Inflammatory macrophage treated with lipopolysaccharide for 4 hours (primary cell): ENCODE measurements around the gene PRR11.
"Not testable (repeated sequence)": the region's sequence is repeated elsewhere in the genome, so short reads cannot be mapped to it uniquely, and the experiment has no call there.

Experiments used
- DNase-seq: peaks from one replicate; pipeline ENCODE4 v3.0.0-alpha.2; 2020

PRR11 gene

DNA sequence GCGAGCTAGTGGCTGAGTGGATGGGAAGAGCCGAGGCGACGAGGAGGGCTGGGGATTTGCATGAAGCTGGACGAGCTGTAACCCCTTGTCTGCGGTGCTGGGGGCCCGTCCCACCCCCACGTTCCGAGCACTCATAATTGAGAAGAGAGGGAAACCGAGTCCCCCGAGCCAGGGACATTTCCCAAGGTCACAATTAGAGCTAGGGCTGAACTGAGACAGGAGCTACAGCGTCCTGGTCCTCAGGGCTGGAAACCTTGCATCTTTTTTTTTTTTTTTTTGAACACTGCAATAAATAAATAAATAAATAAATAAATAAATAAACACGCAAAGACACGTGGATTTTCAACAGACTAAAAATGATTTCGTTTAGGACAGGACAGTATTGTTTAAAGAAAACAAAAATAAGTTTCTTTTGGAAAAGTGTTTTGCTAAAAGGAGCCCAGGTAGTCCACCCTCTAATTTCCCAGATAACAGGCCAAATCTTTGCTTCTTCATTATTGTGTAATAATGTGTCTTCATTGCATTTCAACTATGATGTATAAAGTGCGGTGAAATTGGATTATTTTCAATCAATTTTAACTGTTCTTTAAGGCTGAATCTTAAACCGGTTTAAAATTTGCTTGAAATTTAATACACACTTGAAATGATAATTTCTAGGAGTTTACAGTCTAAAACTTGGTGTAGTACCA is 65.8 kb downstream of the PRR11 start:
- no peak for DNase-seq

DNA sequence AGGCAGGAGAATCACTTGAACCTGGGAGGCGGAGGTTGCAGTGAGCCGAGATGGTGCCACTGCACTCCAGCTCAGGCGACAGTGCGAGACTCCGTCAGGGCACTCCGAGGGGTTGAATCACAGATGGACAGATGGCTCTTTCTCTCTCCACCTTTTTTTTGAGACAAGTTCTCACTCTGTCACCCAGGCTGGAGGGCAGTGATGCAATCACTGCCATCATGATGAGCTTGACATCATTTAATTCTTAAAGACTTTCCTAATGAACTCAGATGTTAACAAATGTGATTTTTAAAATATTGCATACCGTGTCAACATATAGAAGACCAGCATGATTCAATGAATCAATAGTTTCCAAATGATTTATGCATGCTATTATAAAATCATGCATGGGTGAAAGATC is 68.3 kb downstream of the PRR11 start:
- DNase-seq: no peak

DNA sequence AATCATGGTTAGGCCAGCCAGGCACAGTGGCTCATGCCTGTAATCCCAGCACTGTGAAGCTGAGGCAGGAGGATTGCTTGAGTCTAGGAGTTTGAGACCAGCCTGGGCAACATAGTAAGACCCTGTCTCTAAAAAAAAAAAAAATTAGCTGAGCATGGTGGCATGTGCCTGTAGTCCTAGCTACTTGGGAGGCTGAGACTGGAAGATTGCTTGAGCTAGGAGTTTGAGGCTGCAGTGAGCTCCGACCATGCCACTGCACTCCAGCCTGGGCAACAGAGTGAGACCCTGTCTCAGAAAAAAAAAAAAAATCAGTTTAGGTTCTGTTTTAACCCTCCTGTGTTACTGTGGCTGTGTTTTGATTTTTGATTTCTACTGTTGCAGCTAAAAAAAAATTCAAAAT is 73.0 kb downstream of the PRR11 start:
- not testable (repeated sequence) for DNase-seq

DNA sequence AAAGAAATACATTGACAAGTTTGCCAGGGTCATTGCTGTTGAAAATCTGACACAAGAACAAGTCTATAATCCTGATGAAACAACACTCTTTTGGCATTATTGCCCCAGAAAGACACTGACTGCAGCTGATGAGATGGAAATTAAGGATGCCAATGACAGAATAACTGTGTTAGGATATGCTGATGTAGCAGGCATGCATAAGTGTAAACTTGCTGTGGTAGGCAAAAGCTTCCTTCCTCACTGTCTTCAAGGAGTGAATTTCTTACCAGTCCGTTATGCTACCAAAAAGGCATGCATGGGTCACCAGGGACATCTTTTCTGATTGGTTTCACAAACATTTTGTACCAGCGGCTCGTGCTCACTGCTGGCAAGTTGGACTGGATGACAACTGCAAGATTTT is 75.2 kb downstream of the PRR11 start:
- DNase-seq: no peak

DNA sequence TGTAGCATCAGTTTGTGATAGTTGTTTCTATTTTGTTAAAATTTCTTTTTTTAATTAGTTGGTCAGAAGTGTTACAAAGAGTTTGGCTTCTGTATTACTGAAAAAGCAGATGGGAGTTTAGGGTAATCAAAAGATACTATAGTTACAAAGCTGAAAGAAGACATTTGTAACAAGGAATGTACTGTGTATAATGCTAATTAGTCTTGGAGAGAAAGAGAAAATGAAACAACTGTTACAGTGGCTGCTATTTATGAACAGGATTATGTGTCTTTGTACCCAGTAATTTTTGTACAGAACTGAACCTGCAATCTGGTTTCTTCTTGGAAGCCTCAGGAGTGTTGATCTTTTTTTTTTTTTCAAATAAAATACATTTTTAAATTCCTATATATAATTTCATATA is 79.1 kb downstream of the PRR11 start:
- DNase-seq: no peak

DNA sequence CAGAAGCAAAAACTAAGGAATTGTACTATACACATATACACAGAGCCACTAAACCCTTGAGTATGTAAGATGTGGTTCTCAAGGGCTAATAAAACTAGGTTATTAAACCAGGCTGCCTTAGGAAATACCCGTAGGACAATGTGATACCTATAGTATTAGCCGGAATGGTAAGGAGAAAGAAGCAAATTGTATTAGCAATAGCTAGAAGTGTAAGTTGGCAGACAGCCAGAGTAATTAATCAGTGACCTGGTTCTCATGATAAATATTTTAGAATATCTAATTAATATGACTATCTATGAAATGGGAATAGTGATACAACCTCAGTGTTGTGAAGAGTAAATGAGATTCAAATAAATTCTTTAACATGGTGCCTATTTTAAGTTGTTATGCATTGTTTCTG is 83.4 kb downstream of the PRR11 start:
- DNase-seq: no peak

DNA sequence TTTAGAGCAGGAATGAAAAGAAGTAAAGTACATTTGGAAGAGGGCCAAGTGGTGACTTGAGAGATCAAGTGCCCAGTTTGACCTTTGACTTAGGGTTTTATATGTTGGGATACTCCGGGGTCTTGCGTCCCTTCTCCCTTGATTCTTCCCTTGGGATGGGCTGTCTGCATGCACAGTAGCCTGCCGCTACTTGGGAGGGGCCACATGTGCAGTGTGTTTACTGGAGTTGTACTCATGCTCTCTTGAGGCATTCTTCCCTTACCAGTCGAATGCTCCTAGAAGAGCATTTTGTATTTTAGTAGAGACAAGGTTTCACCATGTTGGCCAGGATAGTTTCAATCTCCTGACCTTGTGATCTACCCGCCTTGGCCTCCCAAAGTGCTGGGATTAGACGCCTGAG is 88.5 kb downstream of the PRR11 start:
- DNase-seq: no peak
